ENCODE results near the gene RAD9A. TPM values are rescaled to one million over a fixed set of nuclear protein-coding genes. Genes with fewer than 3 reads are reported as not detected.

The RAD9A gene
- total RNA-seq, 6 donors from 2014 or later = 20.4 to 115 (median 28.2) TPM

- TF ChIP-seq CTCF (IDR thresholded peaks at IDR 0.05) (no peak), POLR2AphosphoS5 (IDR thresholded peaks at IDR 0.05) (no peak), EP300 (IDR thresholded peaks at IDR 0.05) (no peak), POLR2A (IDR thresholded peaks at IDR 0.05) (no peak)
- no peaks in the 10 kb centered on the region for H3K36me3 ChIP-seq
- H3K4me1 ChIP-seq = peaks cover 55 to 76% (median 62%) of the 10 kb centered on the region in 4 donors
- H3K9me3 ChIP-seq = no peaks in the 10 kb centered on the region
- H3K27ac ChIP-seq = peak overlapping the region; percentile 97 to 100 (median 98)
- H3K27me3 ChIP-seq = no peaks in the 10 kb centered on the region
- DNase-seq (peak in 1 of 2 donors; percentile 69), ATAC-seq (ENCODE audit: low FRiP score in 2 of 2) (no peak)
- WGBS, 2 donors = 79 to 80% methylated on average over 7 to 10 of the region's 11 CpGs
- no peak overlapping the region for H3K4me3 ChIP-seq
These were observed 36.6 kb upstream of the RAD9A start for GRCh38 chr11:67355023-67355793.

DNA sequence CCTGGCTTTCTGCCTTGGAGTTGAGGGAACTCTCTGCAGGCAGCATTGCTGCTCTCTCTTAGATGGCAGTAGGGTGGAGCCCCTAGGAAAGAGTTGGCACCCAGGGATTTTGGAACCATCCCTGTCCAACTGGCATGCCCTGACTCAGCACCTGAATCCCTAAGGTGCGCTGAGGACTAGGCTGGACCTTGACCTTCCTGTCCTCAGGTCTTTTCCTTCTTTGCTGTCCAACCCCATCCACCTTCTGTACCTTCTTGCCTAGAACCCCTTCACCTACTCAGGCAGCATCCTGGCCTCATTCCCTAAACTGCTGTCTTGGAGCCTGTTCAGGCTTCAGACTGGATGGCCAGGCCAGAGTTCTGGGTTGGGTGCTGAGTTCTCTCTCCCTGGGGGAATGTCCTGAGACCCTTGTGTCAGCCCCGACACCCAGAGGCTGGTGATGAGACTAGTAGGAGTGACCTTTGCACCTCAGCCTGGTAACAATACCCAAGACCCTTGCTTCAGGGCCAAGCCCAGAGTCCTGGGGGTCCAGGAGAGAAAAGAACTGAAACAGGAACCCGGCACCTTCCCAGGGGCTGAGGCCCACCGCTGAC is 35.9 kb upstream of the RAD9A start:
- Histone ChIP-seq H3K9me3 (no peaks in the 10 kb centered on the region), H3K27ac (peak overlapping the region; percentile 97 to 100 (median 98)), H3K4me1 (peaks cover 53 to 72% (median 60%) of the 10 kb centered on the region in 4 donors), H3K36me3 (no peaks in the 10 kb centered on the region), H3K4me3 (no peak overlapping the region), H3K27me3 (no peaks in the 10 kb centered on the region)
- ATAC-seq (ENCODE audit: low FRiP score in 2 of 2) = no peak
- DNase-seq = no peak
- 81 to 85% methylated on average over 4 of the region's 4 CpGs for WGBS, 2 donors
- TF ChIP-seq POLR2A (IDR thresholded peaks at IDR 0.05) (no peak), CTCF (IDR thresholded peaks at IDR 0.05) (no peak), EP300 (IDR thresholded peaks at IDR 0.05) (no peak), POLR2AphosphoS5 (IDR thresholded peaks at IDR 0.05) (no peak)

- Histone ChIP-seq H3K27ac (peak overlapping the region; percentile 97 to 100 (median 98)), H3K36me3 (no peaks in the 10 kb centered on the region), H3K27me3 (no peaks in the 10 kb centered on the region), H3K4me3 (no peak overlapping the region), H3K4me1 (peaks cover 49 to 66% (median 55%) of the 10 kb centered on the region in 4 donors), H3K9me3 (no peaks in the 10 kb centered on the region)
- TF ChIP-seq POLR2A (IDR thresholded peaks at IDR 0.05) (no peak), POLR2AphosphoS5 (IDR thresholded peaks at IDR 0.05) (no peak), CTCF (IDR thresholded peaks at IDR 0.05) (no peak), EP300 (IDR thresholded peaks at IDR 0.05) (no peak)
- DNase-seq (no peak), ATAC-seq (ENCODE audit: low FRiP score in 2 of 2) (no peak)
- WGBS, 2 donors = 48 to 56% methylated on average over 4 of the region's 4 CpGs
These were observed 35.4 kb upstream of the RAD9A start for GRCh38 chr11:67356387-67356863.

DNA sequence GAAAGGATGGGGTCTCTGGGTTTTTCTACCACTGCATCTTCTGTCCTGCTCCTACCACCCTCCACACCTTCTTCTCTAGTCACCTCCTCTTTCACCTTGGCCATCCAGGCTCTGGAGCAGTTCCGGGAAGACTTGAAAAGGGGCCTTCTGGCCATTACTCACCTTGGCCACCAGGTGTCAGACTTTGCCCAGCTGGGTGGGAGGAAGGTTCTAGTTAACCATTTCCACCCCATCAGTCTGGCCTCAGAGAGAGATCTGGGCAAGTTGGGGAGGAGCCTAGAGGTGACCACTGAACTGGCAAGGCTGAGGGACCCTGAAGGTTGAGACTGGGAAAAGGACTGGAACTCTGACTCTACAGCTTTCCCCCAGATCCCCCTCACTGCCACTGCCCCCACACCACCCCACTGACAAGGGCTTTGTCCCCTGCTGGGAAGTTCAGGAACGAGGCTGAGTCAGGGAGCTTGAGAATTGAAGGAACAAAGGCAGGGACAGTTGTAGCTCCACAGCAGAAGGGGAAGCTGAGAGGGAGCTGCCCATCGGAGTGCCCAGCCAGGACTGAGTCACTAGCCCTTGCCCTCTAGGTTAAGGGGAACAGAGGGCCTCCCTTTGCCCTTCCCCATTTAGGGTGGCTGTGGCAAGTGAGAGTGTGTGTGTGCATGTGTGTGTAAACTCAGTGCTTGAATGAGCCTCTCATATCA is 34.8 kb upstream of the RAD9A start:
- H3K27ac ChIP-seq = peak overlapping the region; percentile 97 to 100 (median 98)
- TF ChIP-seq POLR2A (IDR thresholded peaks at IDR 0.05) (peak in 1 of 4 donors; percentile 69), CTCF (IDR thresholded peaks at IDR 0.05) (peak; percentile 86 to 95 (median 92)), POLR2AphosphoS5 (IDR thresholded peaks at IDR 0.05) (peak; percentile 51 to 55), EP300 (IDR thresholded peaks at IDR 0.05) (no peak)
- H3K9me3 ChIP-seq = no peaks in the 10 kb centered on the region
- no peaks in the 10 kb centered on the region for H3K36me3 ChIP-seq
- peak; percentile 37 to 43 for ATAC-seq (ENCODE audit: low FRiP score in 2 of 2)
- peak in 1 of 2 donors; percentile 83 for DNase-seq
- H3K4me3 ChIP-seq = no peak overlapping the region
- WGBS, 2 donors = 6 to 23% methylated on average over 1 to 3 of the region's 3 CpGs
- peaks cover 43 to 60% (median 49%) of the 10 kb centered on the region in 4 donors for H3K4me1 ChIP-seq
- H3K27me3 ChIP-seq = no peaks in the 10 kb centered on the region
